ENCODE data around the gene CCDC18. TPM values are rescaled to one million over a fixed set of nuclear protein-coding genes. Genes with fewer than 3 reads are reported as not detected.

The CCDC18 gene
- total RNA-seq, 1 experiment from 2014 or later: 23.0 TPM

GRCh38 chr1:93322349-93322748 is 141.8 kb downstream of the CCDC18 start (continued):
- no peak for TF ChIP-seq PRDM15 (CRISPR knock-in tag; IDR thresholded peaks at IDR 0.05)
- TF ChIP-seq JUN (CRISPR knock-in tag; IDR thresholded peaks at IDR 0.05): no peak
- no peak for TF ChIP-seq ZNF532 (CRISPR knock-in tag; IDR thresholded peaks at IDR 0.05; ENCODE audit: borderline replicate concordance)
- no peak for TF ChIP-seq SMAD4 (CRISPR knock-in tag; IDR thresholded peaks at IDR 0.05)
- TF ChIP-seq ZNF416 (CRISPR knock-in tag; IDR thresholded peaks at IDR 0.05): no peak
- TF ChIP-seq FOXJ3 (CRISPR knock-in tag; IDR thresholded peaks at IDR 0.05; ENCODE audit: borderline replicate concordance): no peak
- TF ChIP-seq MYBL2 (CRISPR knock-in tag; IDR thresholded peaks at IDR 0.05): no peak

- peak; percentile 69 for ATAC-seq
- H3K4me3 Mint-ChIP-seq: no peak overlapping the region
- no peak overlapping the region for H3K27ac Mint-ChIP-seq
- CTCF ChIA-PET: interaction anchor here (2.0 kb wide), 1 partner anchor 19 kb away, joined by 5 read pairs; no protein-coding TSS in a partner anchor
- no peaks in the 10 kb centered on the region for H3K27me3 Mint-ChIP-seq (ENCODE audit: low read depth)
- peaks cover 15% of the 10 kb centered on the region for H3K36me3 Mint-ChIP-seq
- H3K4me1 Mint-ChIP-seq: peaks cover 4% of the 10 kb centered on the region; the same call in 1 of the 2 replicates
- H3K9me3 Mint-ChIP-seq: peaks cover 17% of the 10 kb centered on the region
- DNase-seq (ENCODE audit: low spot score): no peak
- POLR2A ChIA-PET: no interaction called here
- no peak for TF ChIP-seq ZNF425 (CRISPR knock-in tag; conservative IDR thresholded peaks at IDR 0.05)
- TF ChIP-seq TEAD4 (CRISPR knock-in tag; IDR thresholded peaks at IDR 0.05): no peak
- no peak for TF ChIP-seq ETV6 (CRISPR knock-in tag; IDR thresholded peaks at IDR 0.05)
- TF ChIP-seq ZNF219 (CRISPR knock-in tag; IDR thresholded peaks at IDR 0.05; ENCODE audit: borderline replicate concordance): no peak
- no peak for TF ChIP-seq HMGA2 (CRISPR knock-in tag; IDR thresholded peaks at IDR 0.05)
- no peak for TF ChIP-seq NR1H2 (CRISPR knock-in tag; IDR thresholded peaks at IDR 0.05)
- no peak for TF ChIP-seq IRF2 (CRISPR knock-in tag; IDR thresholded peaks at IDR 0.05; ENCODE audit: borderline replicate concordance, low read depth)
Measured at GRCh38 chr1:93323185-93323820, 142.8 kb downstream of the CCDC18 start.

Data from WTC11 (cell line).